HG02938 (cell line): Measurements from ENCODE around the gene MUC5B.
"Not testable (repeated sequence)": the region's sequence is repeated elsewhere in the genome, so short reads cannot be mapped to it uniquely, and the experiment has no call there.

Source experiments
- ATAC-seq: cut with Tn5 transposase; IDR thresholded peaks from one replicate; pipeline ENCODE4 v1.9.1; 2021; ENCODE audit warnings: mild to moderate bottlenecking, moderate library complexity; ENCODE audit not compliant: unreplicated experiment

MUC5B gene

GRCh38 chr11:1231396-1232020 is 8.6 kb downstream of the MUC5B start:
- ATAC-seq: no peak

GRCh38 chr11:1232021-1232882 is 9.4 kb downstream of the MUC5B start:
- no peak for ATAC-seq

- no peak for ATAC-seq
Observed at GRCh38 chr11:1232883-1233321, 10.0 kb downstream of the MUC5B start.

GRCh38 chr11:1233351-1234053 is 10.6 kb downstream of the MUC5B start:
- no peak for ATAC-seq

- no peak for ATAC-seq
Observed at GRCh38 chr11:1234054-1234720, 11.3 kb downstream of the MUC5B start.

- no peak for ATAC-seq
Observed at GRCh38 chr11:1234771-1235305, 12.0 kb downstream of the MUC5B start.

GRCh38 chr11:1235306-1235900 is 12.5 kb downstream of the MUC5B start:
- no peak for ATAC-seq

- no peak for ATAC-seq
Observed at GRCh38 chr11:1235901-1236315, 13.0 kb downstream of the MUC5B start.

GRCh38 chr11:1236316-1237127 is 13.7 kb downstream of the MUC5B start:
- no peak for ATAC-seq

GRCh38 chr11:1237128-1237580 is 14.3 kb downstream of the MUC5B start:
- no peak for ATAC-seq

- no peak for ATAC-seq
Observed at GRCh38 chr11:1237851-1238250, 15.0 kb downstream of the MUC5B start.

GRCh38 chr11:1238767-1239595 is 16.1 kb downstream of the MUC5B start:
- ATAC-seq: no peak

- ATAC-seq: no peak
Observed at GRCh38 chr11:1239596-1240205, 16.8 kb downstream of the MUC5B start.

GRCh38 chr11:1240771-1241170 is 17.9 kb downstream of the MUC5B start:
- no peak for ATAC-seq

- no peak for ATAC-seq
Observed at GRCh38 chr11:1241706-1242105, 18.8 kb downstream of the MUC5B start.

GRCh38 chr11:1242289-1242688 is 19.4 kb downstream of the MUC5B start:
- ATAC-seq: no peak

- ATAC-seq: not testable (repeated sequence)
Observed at GRCh38 chr11:1242751-1243150, 19.9 kb downstream of the MUC5B start.

GRCh38 chr11:1243521-1243920 is 20.7 kb downstream of the MUC5B start:
- ATAC-seq: not testable (repeated sequence)
